ENCODE measurements around the gene GLTPD2.

The GLTPD2 gene

DNA sequence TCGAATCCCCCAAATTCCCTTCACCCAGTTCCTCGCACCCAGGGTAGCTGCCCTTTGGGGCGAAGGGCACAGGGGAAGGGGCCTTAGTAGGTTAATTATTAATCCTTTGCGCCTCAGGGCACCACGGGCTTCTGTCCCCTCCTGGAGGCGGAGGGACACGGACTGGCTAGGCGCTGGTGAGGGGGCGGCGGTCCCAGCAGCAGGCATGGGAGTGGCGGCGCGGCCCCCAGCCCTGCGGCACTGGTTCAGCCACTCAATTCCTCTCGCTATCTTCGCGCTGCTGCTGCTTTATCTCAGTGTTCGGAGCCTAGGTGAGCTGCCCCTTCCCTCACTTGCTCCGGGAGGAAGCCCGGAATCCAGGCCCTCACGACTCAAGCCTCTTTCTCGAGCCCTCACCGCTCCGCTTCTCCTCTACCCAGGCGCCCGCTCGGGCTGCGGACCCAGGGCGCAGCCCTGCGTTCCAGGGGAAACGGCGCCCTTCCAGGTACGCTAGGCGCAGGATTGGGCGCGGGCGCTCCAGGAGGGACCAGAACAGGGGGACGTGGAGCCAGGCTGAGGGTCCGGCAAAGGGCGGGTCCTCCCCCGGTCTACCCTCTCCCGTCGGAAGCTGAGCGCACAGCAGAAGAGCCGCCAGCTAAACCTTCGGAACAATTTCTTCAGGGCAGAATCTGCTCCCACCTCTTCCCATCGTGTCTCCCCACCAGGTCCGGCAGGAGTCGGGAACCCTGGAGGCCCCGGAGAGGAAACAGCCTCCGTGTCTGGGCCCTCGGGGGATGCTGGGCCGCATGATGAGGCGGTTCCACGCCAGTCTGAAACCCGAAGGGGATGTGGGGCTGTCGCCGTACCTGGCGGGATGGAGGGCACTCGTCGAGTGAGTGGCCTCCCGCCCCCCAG, at the start of gene GLTPD2:
TSS of gene GLTPD2 (plus strand) at position 158 of the 894 bp plus-strand sequence. CDS start at position 206, 48 bp downstream.
- DNase-seq (ENCODE audit: low spot score) = no peak
- no peak for FAIRE-seq

DNA sequence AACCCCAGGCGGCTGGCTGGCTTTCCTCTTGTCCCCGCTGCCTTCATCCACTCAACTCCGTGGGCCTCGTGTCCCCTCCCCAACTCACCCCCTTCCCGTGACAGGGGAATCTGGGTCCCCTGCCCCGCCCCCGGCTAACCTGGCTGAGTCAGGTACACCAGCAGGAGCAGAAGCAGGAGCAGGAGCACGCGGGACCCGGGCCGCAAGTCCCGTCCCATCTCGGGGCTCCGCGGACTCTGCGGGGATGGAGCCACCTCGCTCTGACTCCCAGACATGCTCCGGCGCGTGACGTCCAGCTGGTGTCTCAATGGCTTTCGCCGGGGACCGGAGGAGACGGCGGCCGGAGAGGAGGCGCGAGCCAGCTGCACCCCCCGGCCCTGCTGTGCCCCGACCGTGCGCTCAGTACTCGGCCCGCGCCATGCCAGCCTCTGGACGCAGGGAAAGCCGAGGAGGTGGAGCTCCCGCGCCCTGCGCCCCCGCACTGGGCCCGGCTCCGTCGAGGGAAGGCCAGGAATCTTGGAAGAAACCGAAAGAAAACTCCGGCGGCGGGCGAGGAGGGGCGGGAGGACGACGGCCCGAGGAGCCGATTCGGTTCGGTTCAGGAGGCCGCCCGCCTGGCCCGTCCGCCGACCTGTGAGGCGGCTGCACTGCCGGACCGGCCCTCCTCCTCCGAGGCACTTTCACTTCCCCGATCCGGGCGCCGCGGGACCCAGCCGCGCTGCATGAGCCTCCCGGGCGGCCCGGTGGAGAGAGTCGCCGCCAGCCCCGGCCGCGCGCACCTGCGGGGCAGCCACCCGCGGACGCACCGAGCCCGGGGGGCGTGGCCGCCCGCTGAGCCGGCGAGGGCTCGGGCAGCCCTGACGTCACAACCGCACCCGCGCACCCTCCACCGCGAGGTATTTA, 49.4 kb upstream of the GLTPD2 start, which contains the start of the genes CXCL16 and ZMYND15:
TSS of gene CXCL16 (minus strand) at position 807 of the 903 bp plus-strand sequence. CDS start at position 218, 589 bp downstream.
TSS of gene ZMYND15 (plus strand) at position 712 of the 903 bp plus-strand sequence. CDS start 716 bp downstream, outside the sequence.
- DNase-seq (ENCODE audit: low spot score) (no peak), FAIRE-seq (no peak)

DNA sequence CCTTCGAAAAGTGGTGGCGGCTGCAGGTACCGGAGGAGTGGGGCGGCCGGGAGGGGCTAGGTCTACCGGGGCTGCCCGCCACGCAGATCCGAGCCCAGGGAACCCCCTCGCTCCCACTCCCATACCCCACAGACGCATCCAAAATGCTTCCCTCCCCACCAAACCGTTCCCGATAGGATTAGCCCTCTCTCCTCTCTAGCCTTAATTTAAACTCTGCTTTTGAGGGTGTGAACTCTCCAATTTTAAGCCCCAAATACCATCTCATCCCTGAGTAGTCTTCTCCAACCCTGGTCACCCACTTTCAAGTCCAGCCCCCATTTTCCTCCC, 48.8 kb upstream of the GLTPD2 start:
- DNase-seq (ENCODE audit: low spot score) = no peak
- no peak for FAIRE-seq

DNA sequence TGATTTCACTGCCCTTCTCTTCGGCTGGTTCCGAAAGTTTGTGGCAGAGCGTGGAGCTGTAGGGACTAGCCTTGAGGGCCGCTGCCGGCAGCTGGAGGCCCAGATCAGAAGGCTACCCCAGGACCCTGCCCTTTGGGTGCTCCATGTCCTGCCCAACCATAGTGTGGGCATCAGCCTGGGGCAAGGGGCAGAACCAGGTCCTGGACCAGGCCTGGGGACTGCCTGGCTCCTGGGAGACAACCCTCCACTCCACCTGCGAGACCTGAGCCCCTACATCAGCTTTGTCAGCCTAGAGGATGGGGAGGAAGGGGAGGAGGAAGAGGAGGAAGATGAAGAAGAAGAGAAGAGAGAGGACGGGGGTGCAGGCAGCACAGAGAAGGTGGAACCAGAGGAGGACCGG, 48.2 kb upstream of the GLTPD2 start:
- FAIRE-seq = no peak
- DNase-seq (ENCODE audit: low spot score) = no peak

DNA sequence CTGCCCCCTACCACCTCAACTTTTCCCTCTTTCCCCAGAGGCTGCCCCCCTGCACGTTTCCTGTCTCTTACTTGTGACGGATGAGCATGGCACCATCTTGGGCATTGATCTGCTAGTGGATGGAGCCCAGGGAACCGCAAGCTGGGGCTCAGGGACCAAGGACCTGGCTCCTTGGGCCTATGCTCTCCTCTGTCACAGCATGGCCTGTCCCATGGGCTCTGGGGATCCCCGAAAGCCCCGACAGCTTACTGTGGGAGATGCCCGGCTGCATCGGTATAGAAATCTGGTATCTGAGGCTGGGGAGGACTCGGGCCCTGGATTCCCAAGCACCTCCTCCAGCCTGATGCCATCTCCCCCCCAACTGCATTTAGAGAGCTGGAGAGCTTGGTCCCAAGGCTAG, 47.2 kb upstream of the GLTPD2 start:
- DNase-seq (ENCODE audit: low spot score) = no peak

DNA sequence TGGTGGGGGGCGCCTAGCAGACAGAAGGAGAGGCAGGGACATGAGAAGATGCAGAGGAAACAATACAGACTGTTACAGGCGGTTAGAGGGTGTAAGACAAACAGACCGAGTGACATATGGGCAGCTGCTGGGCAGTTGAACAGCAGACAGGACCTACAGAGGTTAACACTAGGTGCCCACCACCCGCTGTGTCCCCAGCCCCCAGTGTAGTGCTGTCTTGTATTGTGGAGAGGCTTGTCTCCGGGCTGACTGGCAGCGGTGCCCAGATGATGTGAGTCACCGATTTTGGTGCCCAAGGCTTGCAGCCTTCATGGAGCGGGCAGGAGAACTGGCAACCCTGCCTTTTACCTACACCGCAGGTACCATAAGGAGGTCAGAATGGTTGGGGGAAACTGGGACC, 46.6 kb upstream of the GLTPD2 start:
- DNase-seq (ENCODE audit: low spot score) = no peak
- no peak for FAIRE-seq

More for the DNA sequence above, 47.2 kb upstream of the GLTPD2 start:
- no peak for FAIRE-seq

DNA sequence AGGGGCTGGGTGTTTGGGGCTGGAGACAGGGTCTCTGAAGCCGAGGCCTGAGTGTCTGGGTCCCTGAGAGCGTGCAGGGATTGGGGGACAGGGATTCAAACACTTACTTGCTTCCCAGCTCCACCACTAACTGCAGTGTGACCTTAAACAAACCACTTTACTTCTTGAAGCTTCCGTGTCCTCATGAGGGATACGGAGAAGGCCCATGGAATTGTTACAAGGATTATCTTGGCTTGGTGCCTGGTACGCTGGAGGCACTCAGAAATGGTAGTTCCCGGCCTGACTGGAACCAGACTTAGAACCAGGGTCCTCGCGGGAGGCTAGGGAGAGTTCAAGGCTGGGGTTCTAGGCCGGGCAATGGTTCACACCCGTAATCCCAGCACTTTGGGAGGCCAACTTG, 46.1 kb upstream of the GLTPD2 start:
- no peak for DNase-seq (ENCODE audit: low spot score)
- FAIRE-seq = no peak

DNA sequence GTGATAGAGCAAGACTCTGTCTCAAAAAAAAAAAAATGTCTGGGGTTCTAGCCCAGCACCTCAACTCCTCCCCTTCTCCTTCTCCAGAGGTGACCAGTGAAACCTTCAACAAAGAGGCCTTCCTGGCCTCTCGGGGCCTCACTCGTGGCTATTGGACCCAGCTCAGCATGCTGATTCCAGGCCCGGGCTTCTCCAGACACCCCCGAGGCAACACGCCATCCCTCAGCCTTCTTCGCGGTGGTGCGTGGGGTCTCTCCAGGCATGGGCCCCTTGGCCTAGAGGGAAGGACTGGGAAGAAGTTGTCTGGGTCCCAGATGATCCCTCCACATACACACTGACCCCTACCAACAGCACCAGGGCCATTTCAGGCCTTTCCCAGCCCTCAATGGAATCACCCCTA, 45.5 kb upstream of the GLTPD2 start:
- FAIRE-seq (no peak), DNase-seq (ENCODE audit: low spot score) (no peak)

DNA sequence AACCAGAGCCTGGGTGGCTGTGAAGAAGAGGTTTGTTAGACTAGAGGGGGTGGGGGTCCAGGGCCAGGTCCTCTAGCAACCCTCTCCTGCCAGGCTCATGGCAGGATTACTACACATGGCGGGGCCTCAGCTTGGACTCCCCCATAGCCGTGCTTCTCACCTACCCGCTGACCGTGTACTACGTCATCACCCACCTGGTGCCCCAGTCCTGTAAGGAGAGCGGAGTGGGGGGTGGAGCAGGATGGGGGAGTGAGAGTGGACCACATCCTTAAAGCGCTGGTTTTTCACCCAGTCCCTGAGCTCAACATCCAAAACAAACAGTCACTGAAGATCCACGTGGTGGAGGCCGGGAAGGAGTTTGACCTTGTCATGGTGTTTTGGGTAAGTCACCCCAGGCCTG, 44.9 kb upstream of the GLTPD2 start:
- DNase-seq (ENCODE audit: low spot score) (no peak), FAIRE-seq (no peak)

DNA sequence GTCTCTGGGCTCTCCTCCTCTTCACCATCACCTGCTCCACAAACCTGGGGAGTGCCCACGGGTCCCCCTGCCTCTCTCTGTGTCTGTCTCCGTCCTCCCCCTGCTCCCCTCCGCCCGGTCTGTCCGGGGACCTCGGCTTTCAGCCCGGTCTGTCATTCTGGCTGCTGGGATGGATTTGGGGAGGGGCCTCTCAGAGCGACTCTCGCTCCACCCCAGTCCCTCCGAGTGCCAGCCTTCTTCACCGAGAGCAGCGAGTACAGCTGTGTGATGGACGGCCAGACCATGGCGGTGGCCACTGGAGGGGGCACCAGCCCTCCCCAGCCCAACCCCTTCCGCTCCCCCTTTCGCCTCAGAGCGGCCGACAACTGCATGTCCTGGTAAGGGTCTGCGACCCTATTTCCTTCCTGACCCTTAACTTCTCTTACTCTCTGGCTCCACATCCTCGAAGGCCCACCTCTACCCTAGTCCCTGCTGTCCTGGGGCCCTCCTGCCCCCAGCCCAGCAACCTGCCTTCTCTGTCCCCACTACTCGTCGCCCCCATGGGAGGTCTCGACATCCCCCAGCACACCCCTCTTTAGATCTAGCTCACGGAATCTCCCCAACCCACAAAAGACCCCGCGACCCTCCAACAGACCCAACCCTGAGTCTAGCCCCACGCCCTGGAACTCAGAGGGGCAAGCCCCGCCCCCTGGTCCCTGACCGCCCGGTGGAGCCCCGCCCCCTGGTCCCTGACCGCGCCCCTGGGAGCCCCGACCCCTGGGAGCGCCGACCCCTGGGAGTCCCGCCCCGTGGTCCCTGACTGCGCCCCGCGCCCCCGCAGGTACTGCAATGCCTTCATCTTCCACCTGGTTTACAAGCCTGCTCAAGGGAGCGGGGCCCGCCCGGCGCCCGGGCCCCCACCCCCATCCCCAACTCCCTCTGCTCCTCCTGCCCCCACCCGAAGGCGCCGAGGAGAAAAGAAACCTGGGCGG, 43.5 kb upstream of the GLTPD2 start:
- FAIRE-seq (no peak), DNase-seq (ENCODE audit: low spot score) (no peak)

DNA sequence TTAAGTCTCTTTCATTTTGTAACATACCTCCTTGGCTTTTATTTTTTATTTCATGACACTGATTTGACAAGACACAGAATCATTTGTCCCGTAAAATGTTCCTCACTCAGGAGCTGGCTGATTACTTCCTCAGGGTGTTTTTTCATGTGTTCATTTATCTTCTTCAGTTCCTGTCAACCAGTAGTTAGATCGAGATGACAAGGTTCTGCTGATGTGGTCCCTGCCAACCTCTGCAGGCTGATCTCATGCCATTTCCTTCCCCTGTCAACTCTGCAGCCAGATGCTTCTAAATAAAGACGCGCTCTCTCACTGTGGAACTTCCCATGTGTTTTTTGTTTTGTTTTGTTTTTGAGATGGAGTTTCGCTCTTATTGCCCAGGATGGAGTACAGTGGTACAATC, 40.9 kb upstream of the GLTPD2 start:
- DNase-seq (ENCODE audit: low spot score) = no peak

DNA sequence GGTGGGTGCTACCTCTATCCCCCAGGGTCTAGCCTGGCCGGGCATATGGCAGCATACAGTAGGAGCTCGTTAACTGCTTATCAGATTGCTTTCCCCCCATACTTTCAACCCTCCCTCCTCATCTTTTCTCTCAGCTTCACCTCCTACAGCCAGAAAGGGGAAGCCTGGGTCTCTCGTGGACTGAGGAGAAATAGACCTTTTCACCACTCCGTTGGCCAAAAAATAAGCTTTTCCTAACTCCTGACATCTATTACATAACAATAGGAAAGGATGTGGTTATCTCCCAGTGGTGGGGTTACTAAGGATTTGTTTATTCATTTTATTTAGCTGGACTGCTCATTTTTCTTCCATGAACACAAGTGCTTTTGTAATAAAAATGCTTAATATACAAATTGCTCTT, 40.1 kb upstream of the GLTPD2 start:
- DNase-seq (ENCODE audit: low spot score) = no peak
- FAIRE-seq = no peak

More for the DNA sequence above, 40.9 kb upstream of the GLTPD2 start:
- FAIRE-seq = no peak

DNA sequence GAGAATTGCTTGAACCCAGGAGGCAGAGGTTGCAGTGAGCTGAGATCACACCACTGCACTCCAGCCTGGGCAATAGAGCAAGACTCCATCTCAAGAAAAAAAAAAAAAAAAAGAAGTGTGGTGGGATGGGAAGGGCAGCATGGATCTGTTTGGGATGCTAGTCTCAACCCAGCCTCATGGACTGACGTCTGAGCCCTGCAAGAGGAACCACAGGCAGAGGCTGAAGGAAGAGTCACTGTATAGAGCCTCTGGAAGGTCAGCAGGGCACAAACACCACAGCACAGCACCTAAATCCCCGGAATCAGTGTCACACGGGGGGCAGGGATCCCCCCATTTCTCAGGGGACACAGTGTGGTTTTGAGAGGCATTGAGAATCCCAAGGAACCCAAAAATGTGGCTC, 38.2 kb upstream of the GLTPD2 start:
- no peak for FAIRE-seq

DNA sequence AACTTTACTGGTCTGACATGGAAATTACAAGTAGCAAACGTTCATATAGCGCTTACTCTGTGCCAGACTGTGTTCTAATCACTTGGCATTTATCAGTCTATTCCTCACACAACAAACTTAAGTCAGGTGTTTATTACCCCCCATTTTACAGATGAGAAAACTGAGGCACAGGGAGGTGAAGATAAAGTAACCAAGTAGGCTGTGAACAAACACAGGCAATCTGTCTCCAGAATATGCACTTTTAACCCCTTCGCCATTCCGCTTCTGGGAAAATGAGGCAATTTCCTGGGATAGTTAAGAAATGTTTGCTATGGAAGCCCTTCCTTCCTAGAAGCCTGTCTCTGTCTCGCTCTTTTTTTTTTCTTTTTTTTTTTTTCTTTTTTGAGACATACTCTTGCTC, 36.8 kb upstream of the GLTPD2 start:
- FAIRE-seq (no peak), DNase-seq (ENCODE audit: low spot score) (no peak)

More for the DNA sequence above, 38.2 kb upstream of the GLTPD2 start:
- DNase-seq (ENCODE audit: low spot score) = no peak

DNA sequence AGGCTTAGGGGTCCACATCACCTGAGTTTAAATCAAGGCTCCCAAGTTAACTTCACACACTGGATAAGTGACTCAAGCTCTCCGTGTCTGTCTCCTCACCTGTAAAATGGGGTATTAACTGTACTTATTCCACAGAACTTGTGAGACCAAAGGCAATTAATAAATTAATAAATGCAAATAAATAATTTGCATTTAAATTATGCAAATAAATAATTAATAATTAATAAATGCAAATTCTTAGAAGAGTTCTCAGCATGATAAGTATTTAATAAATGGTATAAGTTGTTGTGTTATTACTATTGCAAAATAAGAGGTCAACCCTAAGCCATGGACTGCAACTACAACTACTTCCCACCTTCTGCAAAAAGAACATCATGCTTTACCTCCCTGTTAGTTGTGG, 35.4 kb upstream of the GLTPD2 start:
- FAIRE-seq = no peak
- no peak for DNase-seq (ENCODE audit: low spot score)

DNA sequence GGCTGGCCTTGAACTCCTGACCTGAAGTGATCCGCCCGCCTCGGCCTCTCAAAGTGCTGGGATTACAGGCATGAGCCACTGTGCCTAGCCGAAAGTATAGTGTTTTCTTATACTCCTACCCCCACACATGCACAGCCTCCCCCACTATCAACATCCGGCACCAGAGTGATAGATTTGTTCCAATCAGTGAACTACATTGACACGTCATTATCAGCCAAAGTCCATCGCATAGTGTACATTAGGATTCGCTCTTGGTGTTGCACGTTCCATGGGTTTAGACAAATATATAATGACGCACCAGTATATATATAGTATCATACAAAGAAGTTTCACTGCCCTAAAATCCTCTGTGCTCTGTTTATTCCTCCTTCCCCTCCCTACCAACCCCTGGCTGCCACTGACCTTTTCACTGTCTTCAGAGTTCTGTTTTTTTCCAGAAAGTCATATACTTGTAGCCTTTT, 29.0 kb upstream of the GLTPD2 start:
- no peak for FAIRE-seq
- DNase-seq (ENCODE audit: low spot score) = no peak

DNA sequence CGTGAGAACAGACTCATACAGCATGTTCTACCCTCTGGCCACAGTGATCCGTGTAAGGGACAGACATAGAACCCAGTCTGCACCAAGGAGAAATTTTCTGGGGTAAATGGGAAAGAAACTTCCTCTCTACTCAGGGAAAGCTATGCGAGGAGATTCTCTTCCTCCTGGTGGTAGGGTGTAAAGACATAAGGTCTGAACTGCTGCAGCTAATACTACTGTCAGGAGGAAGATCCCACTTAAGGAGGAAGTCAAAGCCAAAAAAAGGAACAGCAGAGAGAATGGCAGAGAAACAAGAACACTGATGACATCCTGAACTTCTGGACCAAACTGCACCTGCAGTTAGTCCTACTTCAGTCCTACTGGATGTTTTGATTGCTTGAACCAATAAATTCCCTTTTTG, 24.2 kb upstream of the GLTPD2 start:
- DNase-seq (ENCODE audit: low spot score) (no peak), FAIRE-seq (no peak)

DNA sequence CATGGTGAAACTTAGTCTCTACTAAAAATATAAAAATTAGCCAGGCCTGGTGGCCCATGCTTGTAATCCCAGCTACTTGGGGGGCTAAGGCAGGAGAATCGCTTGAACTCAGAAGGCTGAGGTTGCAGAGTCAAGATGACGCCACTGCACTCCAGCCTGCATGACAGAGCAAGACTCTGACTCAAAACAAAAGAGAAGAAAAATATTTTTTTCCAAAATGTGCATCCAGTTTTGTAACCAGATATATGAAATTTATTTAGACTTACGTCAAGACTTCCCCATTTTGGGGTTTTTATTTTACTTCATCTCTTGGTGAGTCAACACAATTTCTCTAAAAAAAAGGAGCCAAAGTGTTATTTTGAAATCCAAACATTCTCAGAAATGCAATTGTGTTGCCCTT, 22.6 kb upstream of the GLTPD2 start:
- DNase-seq (ENCODE audit: low spot score) = no peak
- FAIRE-seq = no peak

DNA sequence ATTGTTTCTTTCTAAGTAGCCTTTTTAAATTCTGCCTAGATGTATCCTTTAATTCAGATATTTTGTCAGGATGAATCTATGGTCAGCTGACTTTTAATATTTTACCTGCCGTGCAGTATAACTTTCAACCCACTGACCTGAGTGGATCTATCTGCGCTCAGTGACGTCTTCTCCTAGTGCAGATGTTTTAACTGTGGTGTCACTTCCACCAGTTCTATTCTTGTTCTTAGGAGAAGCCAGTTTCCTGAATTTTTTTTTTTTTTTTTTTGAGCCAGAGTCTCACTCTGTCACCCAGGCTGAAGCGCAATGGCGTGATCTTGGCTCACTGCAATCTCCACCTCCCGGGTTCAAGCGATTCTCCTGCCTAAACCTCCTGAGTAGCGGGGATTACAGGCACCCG, 22.0 kb upstream of the GLTPD2 start:
- FAIRE-seq = no peak
- no peak for DNase-seq (ENCODE audit: low spot score)

DNA sequence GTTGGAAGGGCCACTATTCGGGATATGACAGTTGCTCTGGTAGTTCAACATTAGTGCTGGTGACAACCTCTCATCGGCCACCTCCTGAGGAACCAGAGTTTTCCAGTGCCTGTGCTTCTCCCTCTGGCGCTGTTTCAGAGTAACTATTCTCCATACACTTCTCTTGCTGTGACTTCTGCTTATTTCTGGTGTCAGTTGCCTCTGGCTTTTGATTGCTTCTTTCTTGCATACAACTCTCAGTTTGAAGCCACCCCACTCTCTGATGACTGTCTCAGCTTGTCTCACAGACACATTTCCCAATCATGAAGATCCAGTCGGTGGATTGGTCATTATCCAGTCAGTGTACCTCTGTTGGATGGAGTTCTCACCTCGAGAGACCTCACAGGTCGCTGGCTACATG, 20.5 kb upstream of the GLTPD2 start:
- DNase-seq (ENCODE audit: low spot score) (no peak), FAIRE-seq (no peak)

DNA sequence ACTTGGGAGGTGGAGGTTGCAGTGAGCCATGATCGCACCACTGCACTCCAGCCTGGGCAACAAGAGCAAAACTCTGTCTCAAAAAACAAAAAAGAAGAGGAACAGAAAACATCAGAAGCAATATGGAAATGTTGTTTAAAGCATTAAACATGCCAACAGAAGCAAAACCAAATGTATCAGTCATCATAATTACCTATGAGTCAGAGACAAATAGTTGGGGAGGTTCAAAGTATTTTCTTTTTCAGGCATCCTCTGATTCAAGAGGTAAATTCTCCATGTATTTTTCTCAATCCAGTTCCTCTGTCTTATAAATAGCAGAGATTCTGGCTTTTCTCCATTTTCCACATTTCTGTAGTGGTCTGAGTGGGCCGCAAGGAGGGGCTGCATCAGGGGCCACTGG, 19.1 kb upstream of the GLTPD2 start:
- DNase-seq (ENCODE audit: low spot score) = no peak
- no peak for FAIRE-seq
